Measurements from ENCODE around the gene RTCA.
A peak's percentile ranks its signal among the peaks of the same experiment; 100 is the strongest.

The RTCA gene

GRCh38 chr1:100234432-100234831, 31.6 kb upstream of the RTCA start:
- H3K27me3 ChIP-seq (ENCODE audit: control insufficient read depth in 2 of 2, insufficient read depth in 2 of 2, low read length in 2 of 2): no peaks in the 10 kb centered on the region
- H3K9me3 ChIP-seq (ENCODE audit: control insufficient read depth in 2 of 2, low read length in 2 of 2): no peaks in the 10 kb centered on the region
- no peak overlapping the region for H3K4me3 ChIP-seq (ENCODE audit: low read length in 2 of 2)
- H3K36me3 ChIP-seq (ENCODE audit: control insufficient read depth in 2 of 2, insufficient read depth in 2 of 2, low read length in 2 of 2): peaks cover 20 to 37% of the 10 kb centered on the region in 2 donors
- H3K4me1 ChIP-seq (ENCODE audit: control insufficient read depth in 2 of 2, insufficient read depth in 2 of 2, low read length in 2 of 2): no peaks in the 10 kb centered on the region
- no peak overlapping the region for H3K27ac ChIP-seq (ENCODE audit: low read depth in 2 of 2, low read length in 2 of 2)
- H3K9ac ChIP-seq (ENCODE audit: low read depth in 1 of 2, low read length in 2 of 2): no peak overlapping the region

GRCh38 chr1:100237091-100237490, 28.9 kb upstream of the RTCA start:
- Histone ChIP-seq H3K36me3 (ENCODE audit: control insufficient read depth in 2 of 2, insufficient read depth in 2 of 2, low read length in 2 of 2) (peaks cover 16 to 30% of the 10 kb centered on the region in 2 donors), H3K4me3 (ENCODE audit: low read length in 2 of 2) (no peak overlapping the region), H3K9me3 (ENCODE audit: control insufficient read depth in 2 of 2, low read length in 2 of 2) (no peaks in the 10 kb centered on the region), H3K4me1 (ENCODE audit: control insufficient read depth in 2 of 2, insufficient read depth in 2 of 2, low read length in 2 of 2) (no peaks in the 10 kb centered on the region), H3K9ac (ENCODE audit: low read depth in 1 of 2, low read length in 2 of 2) (no peak overlapping the region), H3K27ac (ENCODE audit: low read depth in 2 of 2, low read length in 2 of 2) (no peak overlapping the region), H3K27me3 (ENCODE audit: control insufficient read depth in 2 of 2, insufficient read depth in 2 of 2, low read length in 2 of 2) (no peaks in the 10 kb centered on the region)

GRCh38 chr1:100239961-100240360, 26.1 kb upstream of the RTCA start:
- no peaks in the 10 kb centered on the region for H3K4me1 ChIP-seq (ENCODE audit: control insufficient read depth in 2 of 2, insufficient read depth in 2 of 2, low read length in 2 of 2)
- H3K27me3 ChIP-seq (ENCODE audit: control insufficient read depth in 2 of 2, insufficient read depth in 2 of 2, low read length in 2 of 2): no peaks in the 10 kb centered on the region
- no peak overlapping the region for H3K9ac ChIP-seq (ENCODE audit: low read depth in 1 of 2, low read length in 2 of 2)
- H3K9me3 ChIP-seq (ENCODE audit: control insufficient read depth in 2 of 2, low read length in 2 of 2): no peaks in the 10 kb centered on the region
- no peak overlapping the region for H3K4me3 ChIP-seq (ENCODE audit: low read length in 2 of 2)
- peaks cover 10 to 19% of the 10 kb centered on the region in 2 donors for H3K36me3 ChIP-seq (ENCODE audit: control insufficient read depth in 2 of 2, insufficient read depth in 2 of 2, low read length in 2 of 2)
- H3K27ac ChIP-seq (ENCODE audit: low read depth in 2 of 2, low read length in 2 of 2): no peak overlapping the region

- Histone ChIP-seq H3K9ac (ENCODE audit: low read depth in 1 of 2, low read length in 2 of 2) (no peak overlapping the region), H3K4me1 (ENCODE audit: control insufficient read depth in 2 of 2, insufficient read depth in 2 of 2, low read length in 2 of 2) (no peaks in the 10 kb centered on the region), H3K4me3 (ENCODE audit: low read length in 2 of 2) (no peak overlapping the region), H3K9me3 (ENCODE audit: control insufficient read depth in 2 of 2, low read length in 2 of 2) (no peaks in the 10 kb centered on the region), H3K27me3 (ENCODE audit: control insufficient read depth in 2 of 2, insufficient read depth in 2 of 2, low read length in 2 of 2) (no peaks in the 10 kb centered on the region), H3K27ac (ENCODE audit: low read depth in 2 of 2, low read length in 2 of 2) (no peak overlapping the region), H3K36me3 (ENCODE audit: control insufficient read depth in 2 of 2, insufficient read depth in 2 of 2, low read length in 2 of 2) (peaks cover 10 to 19% of the 10 kb centered on the region in 2 donors)
Observed at GRCh38 chr1:100240631-100241030, 25.4 kb upstream of the RTCA start.

GRCh38 chr1:100246738-100247137, 19.3 kb upstream of the RTCA start:
- H3K4me1 ChIP-seq (ENCODE audit: control insufficient read depth in 2 of 2, insufficient read depth in 2 of 2, low read length in 2 of 2): peaks cover 7 to 9% of the 10 kb centered on the region in 2 donors
- H3K27ac ChIP-seq (ENCODE audit: low read depth in 2 of 2, low read length in 2 of 2): no peak overlapping the region

GRCh38 chr1:100249155-100249536, 16.9 kb upstream of the RTCA start:
- Histone ChIP-seq H3K9me3 (ENCODE audit: control insufficient read depth in 2 of 2, low read length in 2 of 2) (no peaks in the 10 kb centered on the region), H3K4me1 (ENCODE audit: control insufficient read depth in 2 of 2, insufficient read depth in 2 of 2, low read length in 2 of 2) (peaks cover 7 to 9% of the 10 kb centered on the region in 2 donors), H3K27me3 (ENCODE audit: control insufficient read depth in 2 of 2, insufficient read depth in 2 of 2, low read length in 2 of 2) (no peaks in the 10 kb centered on the region), H3K27ac (ENCODE audit: low read depth in 2 of 2, low read length in 2 of 2) (peak overlapping the region; percentile 38 to 82), H3K36me3 (ENCODE audit: control insufficient read depth in 2 of 2, insufficient read depth in 2 of 2, low read length in 2 of 2) (peaks cover 0 to 4% of the 10 kb centered on the region in 2 donors), H3K4me3 (ENCODE audit: low read length in 2 of 2) (peak overlapping the region; percentile 92 to 100), H3K9ac (ENCODE audit: low read depth in 1 of 2, low read length in 2 of 2) (peak overlapping the region; percentile 80 to 90)

More at GRCh38 chr1:100246738-100247137, 19.3 kb upstream of the RTCA start:
- H3K36me3 ChIP-seq (ENCODE audit: control insufficient read depth in 2 of 2, insufficient read depth in 2 of 2, low read length in 2 of 2): peaks cover 0 to 4% of the 10 kb centered on the region in 2 donors
- no peaks in the 10 kb centered on the region for H3K9me3 ChIP-seq (ENCODE audit: control insufficient read depth in 2 of 2, low read length in 2 of 2)
- no peak overlapping the region for H3K9ac ChIP-seq (ENCODE audit: low read depth in 1 of 2, low read length in 2 of 2)
- no peak overlapping the region for H3K4me3 ChIP-seq (ENCODE audit: low read length in 2 of 2)
- no peaks in the 10 kb centered on the region for H3K27me3 ChIP-seq (ENCODE audit: control insufficient read depth in 2 of 2, insufficient read depth in 2 of 2, low read length in 2 of 2)

GRCh38 chr1:100249537-100250257, 16.3 kb upstream of the RTCA start, which contains the start of gene DBT:
DBT (minus strand) TSS chr1:100249834; CDS start chr1:100249820, 14 bp downstream.
- Histone ChIP-seq H3K4me3 (ENCODE audit: low read length in 2 of 2) (peak within 1 kb of the TSS; percentile 92 to 100), H3K9me3 (ENCODE audit: control insufficient read depth in 2 of 2, low read length in 2 of 2) (no peaks in the 10 kb centered on the region)

GRCh38 chr1:100250264-100250663, 15.8 kb upstream of the RTCA start:
- H3K9ac ChIP-seq (ENCODE audit: low read depth in 1 of 2, low read length in 2 of 2): peak overlapping the region; percentile 4 to 90
- H3K36me3 ChIP-seq (ENCODE audit: control insufficient read depth in 2 of 2, insufficient read depth in 2 of 2, low read length in 2 of 2): peaks cover 0 to 4% of the 10 kb centered on the region in 2 donors
- H3K27ac ChIP-seq (ENCODE audit: low read depth in 2 of 2, low read length in 2 of 2): peak overlapping the region in 1 of 2 donors; percentile 13
- H3K4me3 ChIP-seq (ENCODE audit: low read length in 2 of 2): peak overlapping the region; percentile 92 to 100
- no peaks in the 10 kb centered on the region for H3K27me3 ChIP-seq (ENCODE audit: control insufficient read depth in 2 of 2, insufficient read depth in 2 of 2, low read length in 2 of 2)
- H3K9me3 ChIP-seq (ENCODE audit: control insufficient read depth in 2 of 2, low read length in 2 of 2): no peaks in the 10 kb centered on the region
- peaks cover 7 to 9% of the 10 kb centered on the region in 2 donors for H3K4me1 ChIP-seq (ENCODE audit: control insufficient read depth in 2 of 2, insufficient read depth in 2 of 2, low read length in 2 of 2)

More at GRCh38 chr1:100249537-100250257, 16.3 kb upstream of the RTCA start, which contains the start of gene DBT:
- Histone ChIP-seq H3K9ac (ENCODE audit: low read depth in 1 of 2, low read length in 2 of 2) (peak within 1 kb of the TSS; percentile 80 to 90), H3K4me1 (ENCODE audit: control insufficient read depth in 2 of 2, insufficient read depth in 2 of 2, low read length in 2 of 2) (peaks cover 7 to 9% of the 10 kb centered on the region in 2 donors), H3K27me3 (ENCODE audit: control insufficient read depth in 2 of 2, insufficient read depth in 2 of 2, low read length in 2 of 2) (no peaks in the 10 kb centered on the region), H3K27ac (ENCODE audit: low read depth in 2 of 2, low read length in 2 of 2) (peak within 1 kb of the TSS; percentile 38 to 82), H3K36me3 (ENCODE audit: control insufficient read depth in 2 of 2, insufficient read depth in 2 of 2, low read length in 2 of 2) (peaks cover 0 to 4% of the 10 kb centered on the region in 2 donors)

GRCh38 chr1:100250807-100251206, 15.2 kb upstream of the RTCA start:
- no peaks in the 10 kb centered on the region for H3K27me3 ChIP-seq (ENCODE audit: control insufficient read depth in 2 of 2, insufficient read depth in 2 of 2, low read length in 2 of 2)
- H3K9me3 ChIP-seq (ENCODE audit: control insufficient read depth in 2 of 2, low read length in 2 of 2): no peaks in the 10 kb centered on the region
- peaks cover 0 to 4% of the 10 kb centered on the region in 2 donors for H3K36me3 ChIP-seq (ENCODE audit: control insufficient read depth in 2 of 2, insufficient read depth in 2 of 2, low read length in 2 of 2)
- no peak overlapping the region for H3K9ac ChIP-seq (ENCODE audit: low read depth in 1 of 2, low read length in 2 of 2)
- H3K27ac ChIP-seq (ENCODE audit: low read depth in 2 of 2, low read length in 2 of 2): no peak overlapping the region
- H3K4me1 ChIP-seq (ENCODE audit: control insufficient read depth in 2 of 2, insufficient read depth in 2 of 2, low read length in 2 of 2): peaks cover 7 to 9% of the 10 kb centered on the region in 2 donors
- no peak overlapping the region for H3K4me3 ChIP-seq (ENCODE audit: low read length in 2 of 2)

GRCh38 chr1:100252901-100253300, 13.1 kb upstream of the RTCA start:
- Histone ChIP-seq H3K36me3 (ENCODE audit: control insufficient read depth in 2 of 2, insufficient read depth in 2 of 2, low read length in 2 of 2) (no peaks in the 10 kb centered on the region), H3K27me3 (ENCODE audit: control insufficient read depth in 2 of 2, insufficient read depth in 2 of 2, low read length in 2 of 2) (no peaks in the 10 kb centered on the region), H3K4me3 (ENCODE audit: low read length in 2 of 2) (no peak overlapping the region), H3K4me1 (ENCODE audit: control insufficient read depth in 2 of 2, insufficient read depth in 2 of 2, low read length in 2 of 2) (peaks cover 7 to 9% of the 10 kb centered on the region in 2 donors), H3K27ac (ENCODE audit: low read depth in 2 of 2, low read length in 2 of 2) (no peak overlapping the region), H3K9ac (ENCODE audit: low read depth in 1 of 2, low read length in 2 of 2) (no peak overlapping the region), H3K9me3 (ENCODE audit: control insufficient read depth in 2 of 2, low read length in 2 of 2) (no peaks in the 10 kb centered on the region)

All from mucosa of rectum (tissue), 2 donors.